PFSK-1 (cell line): ENCODE results near the gene SDC1.

Experiments
- FOXP2 ChIP-seq: optimal IDR thresholded peaks from 2 replicates; pipeline ENCODE3; 2011; ENCODE audit warnings: borderline replicate concordance, control low read depth, inconsistent platforms; ENCODE audit not compliant: insufficient read depth; ENCODE audit errors: extremely low read length, extremely low read depth
- POLR2AphosphoS5 ChIP-seq: IDR thresholded peaks from 2 replicates; pipeline ENCODE4 v1.6.1; 2012; ENCODE audit warnings: low read depth, mild to moderate bottlenecking, control low read depth, low read length, moderate library complexity
- REST ChIP-seq, 2 experiments: IDR thresholded peaks; 2 replicates each; pipeline versions ENCODE4 v1.6.1 to v1.8.0; 2011 to 2012; ENCODE audit warnings: low read depth in 2 of 2, low read length in 2 of 2, control low read depth in 1 of 2, inconsistent platforms in 1 of 2, mild to moderate bottlenecking in 1 of 2, moderate library complexity in 1 of 2; ENCODE audit not compliant: insufficient read depth in 1 of 2
- SIN3A ChIP-seq: IDR thresholded peaks from 2 replicates; pipeline ENCODE4 v1.6.1; 2012; ENCODE audit warnings: mild to moderate bottlenecking, low read length, moderate library complexity, borderline replicate concordance; ENCODE audit not compliant: insufficient read depth
- TAF1 ChIP-seq: IDR thresholded peaks from 2 replicates; pipeline ENCODE4 v1.6.1; 2012; ENCODE audit warnings: low read length, control low read depth, borderline replicate concordance; ENCODE audit not compliant: insufficient read depth

Gene SDC1

GRCh38 chr2:20217041-20217970 is 7.6 kb downstream of the SDC1 start:
- TF ChIP-seq POLR2AphosphoS5 (no peak), TAF1 (no peak), FOXP2 (no peak), SIN3A (no peak), REST (IDR thresholded peaks at IDR 0.05; ENCODE audit: insufficient read depth in 1 of 2, low read depth in 2 of 2, low read length in 2 of 2) (no peak)

GRCh38 chr2:20216130-20217025 is 8.6 kb downstream of the SDC1 start:
- TF ChIP-seq FOXP2 (no peak), TAF1 (no peak), POLR2AphosphoS5 (no peak), REST (IDR thresholded peaks at IDR 0.05; ENCODE audit: insufficient read depth in 1 of 2, low read depth in 2 of 2, low read length in 2 of 2) (no peak), SIN3A (no peak)

DNA sequence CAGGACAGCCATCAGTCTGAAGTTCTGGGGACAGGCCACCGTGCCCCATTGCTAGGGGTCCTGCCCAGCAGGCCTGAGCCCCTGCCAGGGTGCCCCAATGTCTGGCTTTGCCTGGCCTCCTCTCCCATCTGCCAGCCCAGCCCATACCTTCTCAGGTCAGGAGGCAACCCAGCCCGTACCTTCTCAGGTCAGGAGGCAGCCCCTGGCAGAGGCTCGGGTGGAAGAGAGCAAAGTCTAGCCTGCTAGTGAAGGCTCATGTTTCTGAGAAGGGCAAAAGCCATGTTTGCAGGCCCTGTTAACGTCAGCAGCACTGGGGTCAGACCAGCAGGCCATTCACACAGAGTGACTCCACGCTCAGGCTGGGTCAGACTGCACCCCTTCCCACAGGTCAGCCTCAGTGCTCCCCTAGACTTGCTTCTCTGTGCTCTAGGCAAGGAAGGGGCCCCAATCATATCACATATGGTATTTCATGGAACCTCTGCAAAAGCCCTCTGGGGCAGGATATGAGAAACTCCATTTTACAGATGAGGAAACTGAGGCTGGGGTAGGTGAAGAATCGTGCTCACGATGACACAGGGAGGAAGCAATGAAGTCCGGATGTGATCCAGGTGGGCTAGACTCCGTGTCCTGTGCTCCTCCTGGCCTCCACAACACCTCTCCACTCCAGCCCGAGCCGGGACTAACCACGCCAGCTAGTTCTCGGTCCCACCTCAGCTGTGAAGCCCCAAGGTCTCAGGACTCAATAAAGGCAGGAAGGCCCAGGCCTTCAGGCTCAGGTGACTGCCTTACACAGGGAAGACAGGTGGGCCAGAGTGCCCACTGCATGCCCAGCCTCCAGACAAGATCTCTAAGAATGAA is 9.5 kb downstream of the SDC1 start:
- TF ChIP-seq POLR2AphosphoS5, result no peak

- TF ChIP-seq POLR2AphosphoS5 (no peak), FOXP2 (no peak), SIN3A (no peak), REST (IDR thresholded peaks at IDR 0.05; ENCODE audit: insufficient read depth in 1 of 2, low read depth in 2 of 2, low read length in 2 of 2) (no peak), TAF1 (no peak)
Observed at GRCh38 chr2:20214566-20215182, 10.3 kb downstream of the SDC1 start.
